Suprapubic skin (tissue), 4 donors: ENCODE data around the gene PAQR5. TPM values are rescaled to one million over a fixed set of nuclear protein-coding genes. Genes with fewer than 3 reads are reported as not detected.

Experiments used
- DNase-seq, 2 donors: peaks; one replicate each; pipeline ENCODE4 v3.0.0-alpha.2; 2019; ENCODE audit warnings: low spot score in 2 of 2
- H3K27ac ChIP-seq: fragments of 200-600 bp; sonication (generic); one replicate; pipeline ENCODE4 v1.5.1; 2019
- H3K27me3 ChIP-seq: fragments of 200-600 bp; sonication (generic); one replicate; pipeline ENCODE4 v1.5.1; 2019
- H3K36me3 ChIP-seq: fragments of 200-600 bp; sonication (generic); one replicate; pipeline ENCODE4 v1.5.1; 2019
- H3K4me1 ChIP-seq: fragments of 200-600 bp; sonication (generic); one replicate; pipeline ENCODE4 v1.5.1; 2019
- H3K4me3 ChIP-seq: fragments of 200-600 bp; sonication (generic); one replicate; pipeline ENCODE4 v1.5.1; 2019; ENCODE audit warnings: mild to moderate bottlenecking
- H3K9me3 ChIP-seq: fragments of 200-600 bp; sonication (generic); one replicate; pipeline ENCODE4 v1.5.1; 2019
- CTCF ChIP-seq, 2 donors: fragments of 200-600 bp in 1 of 2; fragments of 450-650 bp in 1 of 2; sonication (generic) in 1 of 2; IDR thresholded peaks; one replicate each; pipeline ENCODE4 v1.5.1; 2016 to 2019; ENCODE audit warnings: antibody characterized with exemption in 2 of 2, mild to moderate bottlenecking in 1 of 2, moderate library complexity in 1 of 2
- EP300 ChIP-seq: sonication (generic); formaldehyde crosslinking; IDR thresholded peaks from one replicate; pipeline ENCODE4 v1.6.1; 2017; ENCODE audit warnings: antibody characterized with exemption
- POLR2A ChIP-seq, 2 donors: fragments of 450-650 bp; IDR thresholded peaks; one replicate each; pipeline ENCODE4 v1.6.1; 2017; ENCODE audit warnings: antibody characterized with exemption in 2 of 2, mild to moderate bottlenecking in 2 of 2, moderate library complexity in 2 of 2
- POLR2AphosphoS5 ChIP-seq, 3 donors: sonication (generic); formaldehyde crosslinking; IDR thresholded peaks; one replicate each; pipeline ENCODE4 v1.6.1; 2017; ENCODE audit warnings: antibody characterized with exemption in 3 of 3
- WGBS: methylation state at CpG from one replicate; pipeline ENCODE4 v1.1.5; 2018; 5-methylcytosine and 5-hydroxymethylcytosine counted together
- total RNA-seq, 4 donors: library from RNA; depleted of rRNA; stranded (reverse); fragments of >200 nt; gene quantifications; one replicate each; pipeline ENCODE4 v1.1.0, GENCODE V29; 2016

Gene PAQR5
- total RNA-seq, 4 donors from 2014 or later = 2.5 to 22.4 (median 9.3) TPM

GRCh38 chr15:69359722-69360121, 61.0 kb downstream of the PAQR5 start:
- DNase-seq = no peak
- 80% methylated on average over 1 of the region's 3 CpGs for WGBS
- Histone ChIP-seq H3K4me1 (no peaks in the 10 kb centered on the region), H3K27me3 (no peaks in the 10 kb centered on the region), H3K9me3 (no peaks in the 10 kb centered on the region), H3K27ac (no peak overlapping the region), H3K4me3 (no peak overlapping the region), H3K36me3 (no peaks in the 10 kb centered on the region)
- no peak for TF ChIP-seq CTCF (IDR thresholded peaks at IDR 0.05)
- TF ChIP-seq POLR2A (IDR thresholded peaks at IDR 0.05) = no peak
- no peak for TF ChIP-seq POLR2AphosphoS5 (IDR thresholded peaks at IDR 0.05)
- no peak for TF ChIP-seq EP300

GRCh38 chr15:69360642-69361041, 61.9 kb downstream of the PAQR5 start:
- no peaks in the 10 kb centered on the region for H3K36me3 ChIP-seq
- H3K27me3 ChIP-seq = no peaks in the 10 kb centered on the region
- no peaks in the 10 kb centered on the region for H3K4me1 ChIP-seq
- 0% methylated on average over 1 of the region's 1 CpG for WGBS
- H3K27ac ChIP-seq = no peak overlapping the region
- H3K4me3 ChIP-seq = no peak overlapping the region
- DNase-seq = no peak
- TF ChIP-seq CTCF (IDR thresholded peaks at IDR 0.05) = no peak
- TF ChIP-seq EP300 = no peak
- no peak for TF ChIP-seq POLR2AphosphoS5 (IDR thresholded peaks at IDR 0.05)
- TF ChIP-seq POLR2A (IDR thresholded peaks at IDR 0.05) = no peak
- no peaks in the 10 kb centered on the region for H3K9me3 ChIP-seq

GRCh38 chr15:69367236-69367635, 68.5 kb downstream of the PAQR5 start:
- Histone ChIP-seq H3K27ac (no peak overlapping the region), H3K36me3 (no peaks in the 10 kb centered on the region), H3K4me3 (no peak overlapping the region), H3K4me1 (no peaks in the 10 kb centered on the region), H3K9me3 (no peaks in the 10 kb centered on the region), H3K27me3 (no peaks in the 10 kb centered on the region)
- 84% methylated on average over 3 of the region's 3 CpGs for WGBS
- TF ChIP-seq CTCF (IDR thresholded peaks at IDR 0.05) (no peak), EP300 (no peak), POLR2AphosphoS5 (IDR thresholded peaks at IDR 0.05) (no peak), POLR2A (IDR thresholded peaks at IDR 0.05) (no peak)
- DNase-seq = no peak

- no peak for DNase-seq
- Histone ChIP-seq H3K9me3 (no peaks in the 10 kb centered on the region), H3K36me3 (no peaks in the 10 kb centered on the region), H3K27ac (no peak overlapping the region), H3K27me3 (no peaks in the 10 kb centered on the region), H3K4me3 (no peak overlapping the region), H3K4me1 (no peaks in the 10 kb centered on the region)
- 95% methylated on average over 2 of the region's 2 CpGs for WGBS
- no peak for TF ChIP-seq CTCF (IDR thresholded peaks at IDR 0.05)
- no peak for TF ChIP-seq POLR2A (IDR thresholded peaks at IDR 0.05)
- TF ChIP-seq EP300 = no peak
- TF ChIP-seq POLR2AphosphoS5 (IDR thresholded peaks at IDR 0.05) = no peak
Measured at GRCh38 chr15:69369631-69370030, 70.9 kb downstream of the PAQR5 start.

GRCh38 chr15:69373406-69373805, 74.7 kb downstream of the PAQR5 start:
- no peak overlapping the region for H3K4me3 ChIP-seq
- no peaks in the 10 kb centered on the region for H3K9me3 ChIP-seq
- H3K4me1 ChIP-seq = no peaks in the 10 kb centered on the region
- WGBS = 97% methylated on average over 6 of the region's 6 CpGs
- peaks cover 6% of the 10 kb centered on the region for H3K27me3 ChIP-seq
- H3K27ac ChIP-seq = no peak overlapping the region
- no peak for TF ChIP-seq POLR2AphosphoS5 (IDR thresholded peaks at IDR 0.05)
- TF ChIP-seq POLR2A (IDR thresholded peaks at IDR 0.05) = no peak
- TF ChIP-seq EP300 = no peak
- TF ChIP-seq CTCF (IDR thresholded peaks at IDR 0.05) = no peak
- no peaks in the 10 kb centered on the region for H3K36me3 ChIP-seq
- no peak for DNase-seq
